Measurements from ENCODE around the gene KIF26A. TPM values are rescaled to one million over a fixed set of nuclear protein-coding genes. Genes with fewer than 3 reads are reported as not detected.

Gene KIF26A
- total and polyA plus RNA-seq, 2 of the 13 experiments (the other 11 are each of a cell fraction or from before 2014, with no cell fraction given): not detected

GRCh38 chr14:104152246-104152575 is 13.8 kb downstream of the KIF26A start:
- CTCF ChIA-PET (ENCODE audit: low intra/inter-chr PET ratio, low total read pairs): no interaction called here
- no TSS peak for BruUV-seq (replicated peaks)
- TF ChIP-seq ZNF18 (CRISPR knock-in tag; IDR thresholded peaks at IDR 0.05; ENCODE audit: insufficient replicate concordance) (no peak), GZF1 (CRISPR knock-in tag; IDR thresholded peaks at IDR 0.05) (no peak), GABPA (IDR thresholded peaks at IDR 0.05; ENCODE audit: low read depth, low read length) (no peak), GABPA (CRISPR knock-in tag; IDR thresholded peaks at IDR 0.05; ENCODE audit: low read depth) (no peak), ZSCAN21 (CRISPR knock-in tag; IDR thresholded peaks at IDR 0.05; ENCODE audit: borderline replicate concordance) (no peak), FUBP1 (CRISPR knock-in tag; IDR thresholded peaks at IDR 0.05; ENCODE audit: borderline replicate concordance) (no peak), ZNF589 (CRISPR knock-in tag; conservative IDR thresholded peaks at IDR 0.05) (no peak), DMTF1 (CRISPR knock-in tag; IDR thresholded peaks at IDR 0.05) (no peak), ZNF629 (CRISPR knock-in tag; conservative IDR thresholded peaks at IDR 0.05) (no peak)
- no peak overlapping the region for H3K4me3 ChIP-seq (replicated peaks in 1 of 3; ENCODE audit: insufficient read depth in 1 of 3, low read depth in 2 of 3, low read length in 3 of 3)
- H3K27ac ChIP-seq (ENCODE audit: extremely low read length, insufficient read depth, low read length): no peak overlapping the region
- no peak overlapping the region for H3K4me2 ChIP-seq (ENCODE audit: low read depth, low read length)
- no peaks in the 10 kb centered on the region for H3K36me3 ChIP-seq (replicated peaks in 1 of 2; ENCODE audit: control insufficient read depth in 1 of 2, insufficient read depth in 2 of 2, low read length in 2 of 2)
- H4K20me1 ChIP-seq (ENCODE audit: insufficient read depth, low read length): 0 out of 2 replicates have a peak, but pooled peaks cover 3% of the 10 kb centered on the region
- in situ Hi-C loops (cut with HindIII; ENCODE audit: extremely low pct_ligation_motif_present, low pct_unique_long_range_greater_than_20kb): no loop called here
- no peaks in the 10 kb centered on the region for H3K4me1 ChIP-seq (ENCODE audit: insufficient read depth, low read length)
- no peak overlapping the region for H3K9ac ChIP-seq (ENCODE audit: insufficient read depth, low read depth, low read length)
- ATAC-seq: no peak
- POLR2A ChIA-PET: no interaction called here
- no peak for FAIRE-seq
- intact Hi-C loops (cut with micrococcal nuclease; ENCODE audit: unreplicated experiment): no loop called here
- no peak for DNase-seq (ENCODE audit: low spot score)
- H3K27me3 ChIP-seq (ENCODE audit: control insufficient read depth in 1 of 2, insufficient read depth in 2 of 2, low read length in 2 of 2): peaks cover 11 to 36% of the 10 kb centered on the region in 2 experiments; a peak in 4 of 5 replicates
- no peaks in the 10 kb centered on the region for H3K79me2 ChIP-seq (ENCODE audit: insufficient read depth, low read length)
- no peaks in the 10 kb centered on the region for H3K9me3 ChIP-seq (ENCODE audit: low read length)
- WGBS (ENCODE audit: low lambda C conversion rate): no CpG with 5 or more reads among the region's 14 CpGs
- H2AFZ ChIP-seq (ENCODE audit: low read length): no peak overlapping the region

Measured in HepG2 (cell line).